Stromal cell of bone marrow (primary cell): ENCODE data around the gene CTNNBL1.
"Not testable (repeated sequence)": the region's sequence is repeated elsewhere in the genome, so short reads cannot be mapped to it uniquely, and the experiment has no call there.

Experiments
- DNase-seq: peaks from one replicate; pipeline ENCODE4 v3.0.0-alpha.2; 2012; ENCODE audit warnings: low read depth

Gene CTNNBL1

DNA sequence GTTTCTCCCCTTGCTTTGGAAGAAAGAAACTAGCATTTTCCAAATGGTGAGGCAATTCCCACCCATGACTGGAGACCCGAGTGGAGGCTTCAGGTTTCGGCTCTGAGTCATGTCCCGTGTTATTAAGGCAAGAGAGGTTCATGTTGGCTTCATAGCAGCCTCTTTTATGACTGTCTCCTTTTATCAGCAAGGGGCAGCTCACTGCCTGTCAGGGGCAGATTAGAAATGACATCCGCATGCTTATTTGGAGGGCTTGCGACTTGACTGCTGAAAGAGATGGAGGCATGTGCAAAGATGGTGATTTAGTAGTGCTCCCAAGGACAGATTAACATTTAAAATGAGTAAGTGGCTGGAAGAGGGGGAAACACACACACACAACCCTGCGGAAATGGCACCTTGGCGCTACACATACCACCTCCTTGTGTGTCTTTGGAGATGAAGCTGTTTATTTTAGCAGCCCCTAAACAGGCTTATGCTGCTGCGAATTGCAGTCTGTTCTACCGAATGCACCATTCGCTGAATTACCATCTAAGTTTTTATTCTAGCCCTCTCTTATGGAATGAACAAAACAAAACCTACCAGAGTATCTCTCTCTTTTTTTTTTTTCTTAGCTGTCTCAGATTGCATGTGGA is 157.0 kb downstream of the CTNNBL1 start:
- peak; percentile 43 for DNase-seq

DNA sequence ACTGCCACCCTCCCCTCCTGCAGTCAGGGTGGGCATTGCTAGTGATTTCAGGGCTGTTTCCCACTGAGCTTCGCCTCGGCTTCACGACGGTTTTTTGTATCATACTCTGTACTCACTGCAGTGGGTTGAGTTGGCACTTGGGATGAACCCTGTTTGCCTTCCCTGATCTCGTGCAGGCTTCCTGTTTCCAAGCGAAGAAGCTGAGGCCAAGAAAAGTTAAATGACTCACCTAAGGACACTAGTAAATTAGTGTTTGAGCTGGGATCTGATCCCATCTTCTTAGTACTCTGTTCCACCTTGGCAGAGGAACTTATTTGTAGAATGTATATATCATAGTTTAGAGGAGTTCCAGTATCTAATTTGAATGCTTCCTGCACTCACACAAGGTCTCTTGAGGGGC is 158.8 kb downstream of the CTNNBL1 start:
- no peak for DNase-seq

DNA sequence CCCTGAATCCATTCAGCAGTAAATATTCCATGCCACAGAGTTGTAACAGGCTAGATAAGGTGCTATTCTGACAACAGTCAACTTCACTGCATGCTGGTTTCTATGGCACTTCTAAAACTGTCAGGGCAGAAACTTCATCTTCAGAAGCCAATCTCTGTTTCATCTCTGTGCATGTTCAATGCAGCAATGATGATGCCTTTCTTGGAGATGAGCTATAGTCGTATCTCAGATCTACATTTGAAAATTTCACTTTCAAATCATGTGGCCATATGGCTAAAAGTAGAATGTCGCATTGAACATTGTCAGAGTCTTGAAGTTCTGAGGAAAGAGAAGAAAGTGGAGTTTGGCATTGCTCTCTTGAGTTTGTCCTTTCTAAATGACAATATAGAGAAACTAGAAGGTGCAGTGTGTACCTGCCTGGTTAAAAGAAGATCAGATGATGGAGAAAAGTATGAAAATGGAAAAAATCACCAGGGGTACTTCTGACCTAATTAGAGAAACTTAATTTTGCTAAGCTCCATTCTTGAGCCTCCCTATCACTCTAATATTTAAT is 160.1 kb downstream of the CTNNBL1 start:
- no peak for DNase-seq

GRCh38 chr20:37856034-37856433 is 162.2 kb downstream of the CTNNBL1 start:
- not testable (repeated sequence) for DNase-seq

DNA sequence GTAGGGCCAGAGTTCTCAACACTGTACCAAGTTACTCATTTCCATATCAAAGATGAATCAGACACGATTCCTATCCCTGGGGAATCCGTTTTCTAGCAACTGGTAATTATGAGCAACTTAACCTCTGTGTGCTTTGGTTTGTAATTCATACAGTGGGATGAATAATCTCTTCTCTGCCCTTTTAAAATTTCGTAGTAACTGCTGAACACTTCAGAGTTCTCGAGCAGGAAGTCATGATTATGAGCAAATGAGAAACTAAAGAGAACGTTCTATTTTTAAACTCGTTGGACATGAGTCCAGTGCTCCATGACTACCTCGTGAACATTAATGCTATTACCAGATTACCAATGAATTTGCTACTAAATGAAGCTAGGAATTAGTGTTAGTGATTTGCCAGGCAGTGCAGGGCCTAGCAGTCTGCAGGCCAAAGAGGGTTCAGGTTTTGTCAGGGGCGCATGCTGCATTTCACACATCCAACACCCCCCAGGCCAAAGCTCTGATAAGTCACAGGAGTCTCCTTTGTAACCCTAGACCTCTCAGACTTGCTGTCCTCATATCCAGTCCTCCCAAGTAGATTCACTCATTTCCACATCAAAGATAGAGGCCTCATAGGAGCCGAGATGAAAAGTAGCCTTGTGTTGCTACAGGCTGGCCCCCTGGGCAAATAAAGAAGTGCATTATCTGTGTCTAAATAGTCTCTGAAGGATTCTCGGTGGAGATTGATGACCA is 163.3 kb downstream of the CTNNBL1 start:
- peak; percentile 95 for DNase-seq

DNA sequence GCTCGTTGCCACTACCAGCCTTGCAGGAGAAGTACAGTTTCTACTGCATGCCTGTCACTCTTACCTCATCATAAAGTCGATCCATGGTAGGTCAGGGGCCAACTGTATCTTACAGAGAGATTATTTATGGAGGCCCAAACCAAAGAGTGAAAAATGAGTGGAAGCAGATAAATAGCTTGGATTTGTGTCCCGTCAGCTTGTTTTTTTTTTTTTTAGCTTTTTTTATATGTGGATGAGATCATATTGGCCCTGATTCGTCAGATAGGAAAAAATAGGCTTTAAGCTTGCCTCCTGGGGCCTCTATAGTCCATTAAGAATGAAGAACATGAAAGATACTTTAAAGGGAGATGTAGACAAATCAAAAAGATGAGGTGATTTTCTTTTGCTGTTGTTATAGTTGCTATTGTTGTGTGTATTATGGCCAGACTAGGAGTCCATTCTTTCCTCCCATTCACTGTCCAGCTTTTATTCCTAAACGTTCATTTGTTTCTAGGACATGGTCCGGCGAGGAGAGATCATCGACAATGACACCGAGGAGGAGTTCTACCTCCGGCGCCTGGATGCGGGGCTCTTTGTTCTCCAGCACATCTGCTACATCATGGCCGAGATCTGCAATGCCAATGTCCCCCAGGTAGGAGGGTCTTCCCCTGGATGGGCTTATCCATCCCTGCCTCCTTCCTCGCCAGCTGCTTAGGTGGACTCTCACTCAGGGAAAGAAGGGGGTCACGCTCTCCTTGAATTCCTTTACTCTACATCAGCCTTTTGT is 165.8 kb downstream of the CTNNBL1 start:
- DNase-seq, result no peak

- DNase-seq, result no peak
Observed at GRCh38 chr20:37863289-37863688, 169.5 kb downstream of the CTNNBL1 start.

GRCh38 chr20:37864298-37864697 is 170.5 kb downstream of the CTNNBL1 start:
- no peak for DNase-seq

DNA sequence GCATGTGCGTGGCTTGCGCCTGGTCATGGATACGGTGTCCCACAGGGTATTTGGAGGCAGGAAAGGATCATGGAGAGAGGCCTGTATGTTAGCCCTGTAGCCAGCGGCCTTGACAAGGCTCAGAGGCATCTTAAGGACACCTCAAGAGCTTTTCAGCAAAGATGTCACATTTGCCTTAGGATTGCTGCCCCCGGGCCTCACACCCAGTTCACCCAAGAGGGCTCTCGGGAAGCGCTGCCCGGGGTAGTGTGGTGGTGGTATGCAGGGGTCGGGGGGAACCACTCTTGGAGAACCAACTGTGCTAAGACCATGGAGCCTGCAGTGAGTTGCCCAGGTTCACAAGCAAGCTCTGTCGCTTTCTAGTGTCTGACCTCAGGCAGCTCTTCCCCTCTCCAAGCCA is 172.2 kb downstream of the CTNNBL1 start:
- no peak for DNase-seq

- no peak for DNase-seq
Observed at GRCh38 chr20:37867289-37868195, 173.7 kb downstream of the CTNNBL1 start.

DNA sequence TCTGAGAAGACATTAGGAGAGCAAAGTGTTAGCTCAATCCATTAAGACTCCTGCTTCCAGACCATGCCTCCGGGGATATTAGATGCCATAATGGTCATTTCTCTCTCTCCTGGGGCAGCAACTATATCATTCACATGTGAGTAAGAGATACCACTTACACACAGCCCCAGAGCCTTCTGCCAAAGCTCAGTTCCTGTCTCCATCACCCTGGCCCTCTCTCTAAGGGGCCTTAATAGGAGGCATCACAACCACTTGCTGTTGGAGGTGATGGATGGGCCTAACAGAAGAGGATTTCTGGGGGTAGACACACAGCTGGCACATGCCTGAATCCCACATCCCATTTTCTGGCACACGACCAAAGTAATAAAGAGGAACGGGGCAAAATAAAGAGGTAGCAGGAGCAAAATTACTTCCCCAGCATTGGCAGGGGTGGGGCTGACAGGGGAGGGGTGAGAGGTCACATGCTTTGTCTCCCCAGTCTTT is 175.1 kb downstream of the CTNNBL1 start:
- no peak for DNase-seq

GRCh38 chr20:37869334-37869861 is 175.6 kb downstream of the CTNNBL1 start:
- DNase-seq, result no peak

DNA sequence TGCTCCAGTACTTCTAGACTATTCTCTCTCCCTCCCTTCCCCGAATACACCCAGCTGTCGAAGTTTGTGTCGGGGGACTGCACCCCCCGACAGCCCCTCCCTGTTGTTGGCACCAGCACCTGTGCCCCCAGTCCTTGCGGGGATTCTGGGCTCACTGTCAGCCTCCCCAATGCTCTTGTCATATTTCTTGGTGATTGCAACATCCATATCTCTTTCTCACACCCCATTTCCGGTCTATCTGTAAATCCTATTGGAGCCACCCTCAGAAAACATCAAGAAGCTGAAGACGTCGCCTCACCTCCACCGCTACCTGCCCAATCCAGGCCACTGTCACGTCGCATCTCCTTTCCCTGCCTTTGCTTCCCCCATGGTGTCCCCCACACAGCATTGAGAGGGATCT is 176.5 kb downstream of the CTNNBL1 start:
- no peak for DNase-seq

DNA sequence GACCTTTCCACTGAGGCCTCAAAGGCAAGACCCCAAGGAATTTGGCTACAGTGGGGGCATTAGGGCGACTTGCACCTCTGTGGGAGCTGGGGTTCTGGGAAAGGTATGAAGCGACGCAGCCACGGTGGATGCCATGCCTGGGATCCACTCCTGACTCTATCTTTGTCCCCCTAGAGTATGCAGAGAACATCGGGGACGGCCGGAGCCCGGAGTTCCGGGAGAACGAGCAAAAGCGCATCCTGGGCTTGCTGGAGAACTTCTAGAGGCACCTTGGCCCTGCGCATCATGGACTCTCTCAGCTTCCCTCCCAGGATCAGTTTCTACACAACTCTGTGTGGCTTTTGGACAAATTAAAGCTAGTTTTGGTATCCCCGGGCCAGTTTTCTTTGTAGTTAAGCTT is 177.9 kb downstream of the CTNNBL1 start:
- no peak for DNase-seq

GRCh38 chr20:37872161-37872560 is 178.3 kb downstream of the CTNNBL1 start:
- DNase-seq, result no peak

GRCh38 chr20:37873884-37874283 is 180.1 kb downstream of the CTNNBL1 start:
- no peak for DNase-seq

DNA sequence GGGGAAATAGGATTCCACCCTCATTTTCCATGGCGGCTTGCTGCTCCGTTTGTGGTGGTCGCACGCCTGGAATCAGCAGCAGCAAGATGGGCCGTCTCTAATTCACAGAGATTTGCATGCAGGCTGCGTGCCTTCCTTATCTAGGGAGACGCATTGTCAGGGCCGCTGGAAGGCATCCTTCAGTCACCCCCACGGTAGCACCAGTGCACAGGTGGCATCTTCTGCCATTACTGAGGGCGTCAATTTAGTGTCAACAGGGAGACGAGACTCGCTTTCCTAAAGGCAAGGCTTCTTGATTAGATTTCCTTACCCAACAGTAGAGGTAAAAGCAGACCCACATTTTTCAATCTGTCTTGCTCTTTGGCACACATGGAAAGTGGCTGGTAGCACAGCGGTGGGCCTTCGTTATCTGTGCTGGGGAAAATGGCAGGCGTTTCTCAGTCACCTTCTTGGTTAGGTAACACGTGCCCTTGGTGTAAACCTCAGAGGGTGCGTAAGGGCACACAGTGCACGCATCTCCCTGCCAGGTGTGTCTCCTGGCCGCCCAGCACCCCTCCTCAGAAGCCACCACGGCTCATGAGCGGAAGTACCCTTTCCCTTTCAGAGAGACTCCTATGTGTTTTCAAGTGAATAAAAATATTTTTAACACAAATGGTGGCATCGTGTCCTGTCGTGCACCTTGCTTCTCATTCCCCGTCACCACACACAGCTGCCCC is 181.8 kb downstream of the CTNNBL1 start:
- DNase-seq, result no peak

- DNase-seq, result no peak
Observed at GRCh38 chr20:37876863-37877262, 183.0 kb downstream of the CTNNBL1 start.

GRCh38 chr20:37877832-37878772 is 184.3 kb downstream of the CTNNBL1 start:
- DNase-seq, result no peak
